ENCODE results near the gene INTS7.

Gene INTS7

DNA sequence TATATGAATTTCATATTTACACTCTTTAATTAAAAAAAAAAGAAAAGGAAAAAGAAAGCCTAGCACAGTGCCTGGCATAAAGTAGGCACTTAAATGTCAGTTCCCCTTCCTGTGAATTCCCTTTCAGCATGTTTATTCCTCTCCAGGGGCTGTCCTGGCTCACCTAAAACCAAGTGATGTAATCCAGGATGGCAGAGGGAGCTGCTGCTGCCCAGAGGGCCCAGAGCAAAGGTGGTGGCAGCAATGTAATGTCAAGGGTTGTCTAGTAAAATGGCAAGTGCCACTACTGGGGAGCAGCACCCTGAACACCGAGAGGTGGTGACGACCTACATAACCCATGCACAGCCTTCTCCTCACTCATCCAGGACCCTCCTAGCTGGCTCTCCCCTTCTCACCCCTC is 126.4 kb downstream of the INTS7 start:
- DNase-seq (ENCODE audit: low read depth in 2 of 2), result no peak

DNA sequence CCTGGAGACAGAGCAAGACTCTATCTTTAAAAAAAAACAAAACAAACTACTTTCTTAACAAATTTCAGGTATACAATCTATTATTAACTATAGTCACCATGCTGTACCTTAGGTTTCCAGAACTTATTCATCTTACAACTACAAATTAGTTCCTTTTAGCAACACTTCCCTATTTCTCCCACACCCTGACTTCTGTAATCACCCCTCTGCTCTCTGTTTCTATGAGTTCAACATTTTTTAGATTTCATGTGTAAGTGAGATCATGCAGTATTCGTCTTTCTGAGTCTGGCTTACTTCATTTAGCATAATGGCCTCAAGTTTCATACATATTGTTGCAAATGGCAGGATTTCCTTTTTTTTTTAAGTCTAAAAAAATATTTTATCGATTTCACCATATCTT is 126.9 kb downstream of the INTS7 start:
- DNase-seq (ENCODE audit: low read depth in 2 of 2), result no peak

DNA sequence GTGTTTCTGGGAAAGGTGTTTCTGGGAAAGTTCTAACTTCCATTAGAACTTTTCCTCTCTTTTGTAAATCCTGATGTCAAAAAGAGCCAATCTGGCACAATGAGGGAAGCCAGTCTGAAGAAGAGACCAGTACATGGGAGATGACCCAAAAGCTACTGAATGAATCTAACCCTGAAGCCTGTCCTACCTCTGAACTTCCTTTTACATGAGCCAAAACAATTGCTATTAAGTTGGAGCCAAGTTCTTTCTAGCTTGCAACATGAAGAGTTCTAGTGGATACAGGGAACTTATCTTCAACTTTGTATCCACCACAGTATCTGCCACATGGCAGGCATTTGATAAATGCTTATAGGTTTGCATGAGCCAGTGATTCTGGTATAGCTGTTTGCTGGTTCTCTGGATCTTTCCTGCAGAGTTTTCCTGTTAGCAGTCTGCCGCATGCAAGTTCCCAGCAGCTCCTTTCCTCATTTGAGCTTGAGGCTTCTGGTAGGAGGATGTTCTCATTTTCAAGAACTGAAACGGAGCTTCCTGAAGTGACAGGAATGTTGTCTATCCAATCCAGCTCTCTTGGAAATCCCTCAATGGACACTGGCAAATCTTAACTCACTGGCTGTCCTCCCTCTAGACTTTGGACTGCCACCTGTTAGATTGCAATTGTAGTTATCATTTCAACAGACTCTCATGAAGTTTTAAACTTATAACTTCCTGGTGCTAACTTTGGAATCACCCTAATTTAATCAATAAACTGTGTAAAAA is 131.7 kb downstream of the INTS7 start:
- no peak for DNase-seq (ENCODE audit: low read depth in 2 of 2)

DNA sequence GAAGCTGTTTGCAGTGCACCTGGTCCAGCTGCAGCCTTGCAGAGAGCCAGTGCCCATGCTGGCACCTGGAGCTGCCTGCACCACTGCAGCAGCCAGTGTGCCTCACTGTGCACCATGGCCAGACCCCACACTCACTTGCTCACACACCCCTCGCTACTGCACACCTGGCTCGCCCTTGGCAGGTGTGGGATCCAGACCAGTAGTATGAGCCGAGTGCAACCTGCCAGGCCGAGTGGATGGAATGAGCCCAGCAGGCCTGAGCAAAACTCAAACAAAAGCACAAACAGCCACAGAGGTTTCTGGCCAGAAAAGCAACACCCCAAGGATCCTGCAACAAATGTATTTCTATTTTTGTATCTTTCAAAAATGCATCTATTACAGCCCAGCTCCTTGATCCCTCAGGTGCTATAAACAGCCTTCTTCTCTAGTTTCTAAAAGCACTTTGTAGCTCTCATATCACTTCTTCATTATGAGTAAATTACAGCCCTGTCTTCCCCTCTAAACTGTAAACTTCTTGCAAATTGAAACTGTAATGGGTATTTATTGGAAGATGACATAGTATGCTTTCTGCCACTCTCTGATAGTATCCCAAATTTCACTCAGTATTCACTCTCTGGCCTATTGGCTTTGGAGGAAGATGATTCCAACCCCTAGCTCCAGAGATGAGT is 132.6 kb downstream of the INTS7 start:
- DNase-seq (ENCODE audit: low read depth in 2 of 2), result no peak

DNA sequence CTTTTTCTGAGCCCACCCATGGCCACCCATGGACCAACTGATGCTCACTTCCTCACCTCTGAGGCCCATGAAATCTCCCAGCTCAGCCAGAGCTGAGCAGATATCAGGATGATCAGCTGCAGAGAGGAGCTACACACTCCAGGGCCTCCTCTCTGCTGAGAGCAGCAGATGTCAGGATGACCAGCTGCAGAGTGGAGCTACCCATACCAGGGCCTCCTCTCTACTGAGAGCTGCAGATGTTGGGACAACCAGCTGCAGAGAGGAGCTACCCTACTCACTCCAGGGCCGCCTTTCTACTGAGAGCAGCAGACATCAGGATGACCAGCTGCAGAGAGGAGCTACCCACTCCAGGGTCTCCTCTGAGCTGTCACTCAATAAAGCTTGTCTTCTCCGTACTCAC is 133.4 kb downstream of the INTS7 start:
- DNase-seq (ENCODE audit: low read depth in 2 of 2), result no peak

DNA sequence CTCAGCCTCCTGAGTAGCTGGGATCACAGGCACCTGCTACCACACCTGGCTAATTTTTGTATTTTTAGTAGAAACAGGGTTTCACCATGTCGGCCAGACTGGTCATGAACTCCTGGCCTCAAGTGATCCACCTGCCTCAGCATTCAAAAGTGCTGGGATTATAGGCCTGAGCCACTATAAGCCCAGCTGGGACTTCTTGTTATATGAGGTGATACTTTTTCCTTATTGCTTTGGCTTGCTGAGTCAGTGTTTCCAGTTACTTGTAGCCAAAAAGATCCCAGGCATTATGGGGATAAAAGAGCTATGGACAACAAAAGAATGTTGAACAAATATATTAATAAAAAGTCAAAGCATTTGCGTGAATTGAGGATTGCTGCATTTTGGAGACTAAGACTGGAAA is 134.9 kb downstream of the INTS7 start:
- no peak for DNase-seq (ENCODE audit: low read depth in 2 of 2)

DNA sequence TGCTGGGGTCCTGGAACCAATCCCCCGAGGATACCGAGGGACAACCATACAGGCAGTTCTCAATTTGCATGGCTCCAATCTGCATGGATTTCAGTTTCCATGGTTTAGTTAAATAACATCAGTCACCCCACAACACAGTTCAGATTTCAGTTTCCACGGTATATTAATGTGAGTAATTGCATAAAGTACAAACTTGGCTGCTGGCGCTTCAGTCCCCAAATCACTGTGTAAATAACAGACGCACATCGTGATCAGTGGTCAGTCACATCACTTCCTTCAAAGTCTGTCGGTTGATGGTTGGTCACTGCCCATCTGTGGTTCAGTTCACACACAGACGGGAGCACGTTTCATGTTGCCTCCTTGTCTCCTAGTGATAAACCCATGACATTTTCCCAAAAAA is 138.4 kb downstream of the INTS7 start:
- DNase-seq (ENCODE audit: low read depth in 2 of 2), result no peak

DNA sequence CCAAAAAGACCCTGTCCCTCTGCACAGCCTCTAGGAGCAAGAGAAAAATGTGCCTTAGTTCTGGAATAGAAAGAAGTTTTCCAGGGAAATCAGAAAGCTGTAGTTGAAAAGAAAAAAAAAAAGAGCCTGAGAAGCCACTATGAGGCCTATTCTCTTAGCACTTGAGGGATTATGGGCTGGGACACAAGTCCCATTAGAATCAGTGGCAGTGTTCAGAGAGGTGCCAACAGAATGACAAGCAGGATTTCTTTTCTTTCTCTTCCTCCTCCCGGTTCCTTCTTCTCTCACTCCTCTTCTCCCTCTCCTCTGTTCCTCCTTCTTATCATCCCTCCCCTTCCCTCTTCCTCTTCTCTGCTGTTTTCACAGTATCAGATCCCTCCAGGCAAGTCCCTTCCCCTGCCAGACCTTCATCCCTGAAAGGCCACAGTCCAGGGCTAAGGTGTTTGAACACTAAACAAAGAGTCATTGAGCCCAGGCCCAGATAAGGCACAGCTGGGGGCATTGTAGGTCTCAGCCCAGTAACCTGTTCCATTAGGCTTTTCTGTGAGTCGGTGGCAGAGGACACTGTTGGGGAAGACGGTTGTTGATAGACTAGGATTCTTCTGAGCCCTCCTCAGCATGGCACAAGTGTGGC is 140.1 kb downstream of the INTS7 start:
- no peak for DNase-seq (ENCODE audit: low read depth in 2 of 2)

DNA sequence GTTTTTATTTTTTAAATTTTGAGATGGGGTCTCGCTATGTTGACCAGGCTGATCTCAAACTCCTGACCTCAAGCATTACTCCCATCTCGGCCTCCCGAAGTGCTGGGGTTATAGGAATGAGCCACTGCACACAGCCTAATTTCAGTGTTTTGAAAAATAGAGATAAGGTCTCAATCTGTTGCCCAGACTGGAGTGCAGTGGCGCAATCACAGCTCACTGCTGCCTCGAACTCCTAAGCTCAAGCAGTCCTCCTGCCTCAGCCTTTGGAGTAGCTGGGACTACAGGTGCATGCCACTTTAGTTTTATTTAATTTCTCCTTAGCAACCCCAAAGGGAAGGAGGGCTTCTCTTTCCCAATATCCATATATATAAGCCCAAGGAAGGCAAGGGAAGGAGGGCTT is 141.0 kb downstream of the INTS7 start:
- DNase-seq (ENCODE audit: low read depth in 2 of 2), result no peak

DNA sequence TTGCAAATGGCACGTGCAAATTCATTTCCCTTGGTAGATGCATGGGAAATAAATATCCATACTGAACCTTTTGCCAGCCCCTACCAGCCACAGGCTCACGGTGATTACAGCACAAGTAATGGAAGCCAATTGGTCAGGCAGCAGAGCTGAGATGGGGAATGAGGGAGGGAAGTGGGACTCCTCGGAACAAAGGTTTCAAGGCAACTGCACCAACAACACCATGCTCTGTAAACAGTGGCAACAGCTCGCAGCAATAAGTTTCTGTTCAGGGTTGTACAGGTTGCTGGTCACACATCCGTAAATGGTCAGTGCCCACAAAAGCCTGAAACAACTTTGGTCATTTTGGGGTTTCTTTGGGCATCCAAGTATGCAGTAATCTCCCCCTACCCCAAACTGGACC is 142.1 kb downstream of the INTS7 start:
- DNase-seq (ENCODE audit: low read depth in 2 of 2), result no peak

DNA sequence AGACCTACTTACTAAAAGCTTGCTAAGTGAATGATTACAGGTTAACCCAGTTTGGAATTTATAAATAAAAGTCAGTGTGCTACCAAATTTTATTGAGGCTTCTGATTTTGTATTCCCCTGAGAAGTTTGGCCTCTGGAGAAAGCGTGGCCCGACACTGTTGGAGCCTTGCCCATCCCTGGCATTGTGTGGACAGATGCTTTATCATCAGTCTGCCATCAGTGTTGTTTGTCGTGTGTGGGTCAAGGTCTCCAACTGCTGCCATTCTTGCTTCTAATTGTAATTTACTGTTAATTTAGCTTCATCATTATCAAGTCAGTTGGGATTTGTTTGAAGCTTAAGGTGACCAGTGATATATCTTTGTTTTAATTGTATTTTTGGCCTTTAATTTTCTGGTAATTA is 142.8 kb downstream of the INTS7 start:
- no peak for DNase-seq (ENCODE audit: low read depth in 2 of 2)

DNA sequence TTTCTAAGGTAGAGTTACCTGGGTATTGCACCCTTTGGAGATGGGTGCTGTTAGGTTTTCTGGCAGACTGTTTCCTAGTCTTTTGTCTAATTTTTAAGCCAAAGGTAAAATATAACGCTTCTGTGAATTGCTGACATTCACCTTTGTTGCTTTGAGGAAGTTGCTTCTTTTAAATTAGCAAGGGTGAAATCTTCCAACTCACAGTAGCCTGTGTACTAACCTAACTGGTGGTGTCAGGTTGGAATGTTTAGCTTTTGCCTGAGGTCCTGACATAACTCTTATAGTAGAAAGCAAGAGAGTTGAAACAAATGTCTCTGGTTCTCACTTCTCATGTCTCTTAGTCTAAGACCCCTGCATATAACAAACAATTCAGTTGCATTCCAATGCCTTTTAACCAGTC is 143.6 kb downstream of the INTS7 start:
- DNase-seq (ENCODE audit: low read depth in 2 of 2), result no peak

All from stimulated activated CD8-positive, alpha-beta memory T cell treated with anti-CD3 and anti-CD28 coated beads, Interleukin-2, amount 100 ng/mL, for 48 hours (primary cell).